GM19238 (cell line): ENCODE results near the gene PACSIN1.

Source experiments
- DNase-seq: peaks from one replicate; pipeline ENCODE4 v3.0.0; 2011; ENCODE audit warnings: low spot score; ENCODE audit not compliant: insufficient read length

Gene PACSIN1

GRCh38 chr6:34578445-34579262 is 112.8 kb downstream of the PACSIN1 start:
- DNase-seq = no peak

- DNase-seq = no peak
Observed at GRCh38 chr6:34580707-34581560, 115.1 kb downstream of the PACSIN1 start.

- DNase-seq = no peak
Observed at GRCh38 chr6:34581561-34581920, 115.7 kb downstream of the PACSIN1 start.

- no peak for DNase-seq
Observed at GRCh38 chr6:34583461-34583860, 117.6 kb downstream of the PACSIN1 start.

- no peak for DNase-seq
Observed at GRCh38 chr6:34583861-34584604, 118.2 kb downstream of the PACSIN1 start.

- no peak for DNase-seq
Observed at GRCh38 chr6:34584694-34585093, 118.8 kb downstream of the PACSIN1 start.
